22Rv1 (cell line): ENCODE data around the gene MAP3K3.
A peak's percentile ranks its signal among the peaks of the same experiment; 100 is the strongest.

Experiments
- H3K27ac ChIP-seq: fragments of 450-650 bp; 2 replicates; pipeline ENCODE4 v1.5.1; 2017
- ZFX ChIP-seq: fragments of 450-650 bp; IDR thresholded peaks from 2 replicates; pipeline ENCODE4 v1.6.1; 2017; ENCODE audit warnings: antibody characterized with exemption, borderline replicate concordance
- TF ChIP-seq, protein P1 (sequence below): fragments of 450-650 bp; IDR thresholded peaks from 2 replicates; pipeline ENCODE4 v1.5.1; 2017; ENCODE audit warnings: mild to moderate bottlenecking

The MAP3K3 gene

DNA sequence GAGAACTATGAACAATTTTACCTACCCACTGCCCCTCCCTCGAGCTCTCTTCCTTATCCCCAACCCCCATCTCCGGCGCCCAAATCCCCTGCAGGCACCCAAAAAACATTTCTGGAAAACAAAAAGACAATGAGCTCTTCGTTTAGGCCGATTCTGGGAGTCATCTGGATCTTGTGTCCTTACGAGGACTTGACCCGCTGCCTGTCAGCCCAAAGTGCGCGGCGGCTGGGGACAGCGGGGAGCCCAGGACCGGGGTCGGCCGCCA, 118.9 kb downstream of the MAP3K3 start:
- peak overlapping the region; percentile 99 for H3K27ac ChIP-seq
- TF ChIP-seq ZFX = no peak
- TF ChIP-seq, protein P1, sequence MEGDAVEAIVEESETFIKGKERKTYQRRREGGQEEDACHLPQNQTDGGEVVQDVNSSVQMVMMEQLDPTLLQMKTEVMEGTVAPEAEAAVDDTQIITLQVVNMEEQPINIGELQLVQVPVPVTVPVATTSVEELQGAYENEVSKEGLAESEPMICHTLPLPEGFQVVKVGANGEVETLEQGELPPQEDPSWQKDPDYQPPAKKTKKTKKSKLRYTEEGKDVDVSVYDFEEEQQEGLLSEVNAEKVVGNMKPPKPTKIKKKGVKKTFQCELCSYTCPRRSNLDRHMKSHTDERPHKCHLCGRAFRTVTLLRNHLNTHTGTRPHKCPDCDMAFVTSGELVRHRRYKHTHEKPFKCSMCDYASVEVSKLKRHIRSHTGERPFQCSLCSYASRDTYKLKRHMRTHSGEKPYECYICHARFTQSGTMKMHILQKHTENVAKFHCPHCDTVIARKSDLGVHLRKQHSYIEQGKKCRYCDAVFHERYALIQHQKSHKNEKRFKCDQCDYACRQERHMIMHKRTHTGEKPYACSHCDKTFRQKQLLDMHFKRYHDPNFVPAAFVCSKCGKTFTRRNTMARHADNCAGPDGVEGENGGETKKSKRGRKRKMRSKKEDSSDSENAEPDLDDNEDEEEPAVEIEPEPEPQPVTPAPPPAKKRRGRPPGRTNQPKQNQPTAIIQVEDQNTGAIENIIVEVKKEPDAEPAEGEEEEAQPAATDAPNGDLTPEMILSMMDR = no peak

DNA sequence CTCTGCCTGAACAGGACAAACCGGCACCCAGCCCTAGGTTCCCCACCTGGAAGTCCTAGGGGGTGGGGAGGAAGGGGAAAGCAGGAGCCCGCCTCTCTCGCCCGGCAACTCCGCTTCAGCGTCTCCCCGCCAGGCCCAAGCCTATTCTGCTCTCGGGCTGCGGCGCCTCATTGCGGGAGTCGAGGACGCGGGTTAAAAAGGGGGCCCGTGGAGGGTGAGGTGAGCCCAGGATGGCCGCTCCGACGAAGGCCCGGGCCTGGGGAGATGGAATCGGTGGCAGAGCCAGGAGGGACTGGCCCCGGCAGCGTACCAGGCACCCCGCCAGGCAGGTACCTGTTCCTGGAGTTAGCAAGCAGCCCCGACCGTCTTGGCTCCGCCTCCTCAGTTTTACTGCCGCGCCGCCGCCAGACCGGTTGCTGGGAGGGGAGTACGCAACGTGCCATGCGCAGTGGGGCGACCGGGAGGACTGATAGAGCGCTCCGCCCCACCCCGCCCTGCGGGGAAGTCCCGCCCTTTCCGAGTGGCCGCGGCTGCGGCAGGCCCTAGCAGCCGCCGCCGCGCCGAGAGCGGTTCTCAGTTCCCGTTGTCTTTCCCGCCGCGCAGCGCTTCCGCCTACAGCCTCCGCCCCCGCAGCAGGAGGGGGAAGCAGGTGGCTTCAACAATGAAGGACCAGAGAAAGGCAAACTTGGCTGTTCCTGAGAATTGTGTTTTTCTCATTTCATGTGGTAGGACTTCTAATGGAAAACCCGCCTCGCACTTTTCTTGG, 119.4 kb downstream of the MAP3K3 start, which contains the start of gene STRADA:
Gene STRADA (minus strand): TSS at position 392 of the 766 bp plus-strand sequence. CDS start 13,430 bp downstream, outside the sequence.
- TF ChIP-seq ZFX = no peak
- TF ChIP-seq, protein P1 = no peak
- H3K27ac ChIP-seq = peak within 1 kb of the TSS; percentile 99
